Measurements from ENCODE around the gene GPC3.
"Not testable (repeated sequence)": the region's sequence is repeated elsewhere in the genome, so short reads cannot be mapped to it uniquely, and the experiment has no call there.

GPC3 gene

DNA sequence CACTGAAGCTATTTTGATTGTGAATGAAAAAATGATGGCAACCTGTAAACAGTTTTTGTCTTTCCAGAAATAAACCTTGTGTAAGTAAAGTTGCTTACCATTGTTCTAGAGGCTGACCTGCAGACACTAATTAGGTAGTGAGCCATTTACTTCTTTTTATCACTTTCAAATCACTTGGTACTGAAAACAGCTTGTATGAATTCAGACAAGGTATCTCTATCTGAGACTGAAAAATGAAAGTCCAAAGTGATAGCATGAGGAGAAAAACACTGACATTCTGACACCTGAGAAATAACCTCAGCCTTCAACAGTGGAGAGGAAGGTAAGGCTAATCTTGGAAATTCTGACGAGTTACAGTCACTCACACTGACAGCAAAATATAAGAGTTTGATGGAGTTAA is 238.8 kb downstream of the GPC3 start:
- no peak for DNase-seq

DNA sequence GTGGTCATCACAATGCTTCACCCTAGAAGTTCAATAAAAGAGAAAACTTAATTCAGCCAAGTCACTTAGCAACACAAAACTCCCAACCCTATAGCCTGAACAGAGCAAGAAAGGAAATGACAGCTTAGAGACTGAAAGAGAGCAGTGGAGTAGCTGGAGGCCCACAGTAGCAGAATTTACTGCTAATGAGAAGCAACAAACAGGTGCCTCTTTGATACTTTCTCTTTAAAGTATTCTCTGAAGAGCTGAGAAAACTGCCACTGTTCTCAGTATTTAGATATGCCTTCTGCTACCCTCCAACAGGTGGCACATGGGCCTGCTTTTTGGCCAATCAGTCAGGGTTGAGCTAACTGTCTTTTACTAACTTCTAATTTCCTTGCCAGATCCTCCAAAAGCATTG is 240.0 kb downstream of the GPC3 start:
- no peak for DNase-seq

DNA sequence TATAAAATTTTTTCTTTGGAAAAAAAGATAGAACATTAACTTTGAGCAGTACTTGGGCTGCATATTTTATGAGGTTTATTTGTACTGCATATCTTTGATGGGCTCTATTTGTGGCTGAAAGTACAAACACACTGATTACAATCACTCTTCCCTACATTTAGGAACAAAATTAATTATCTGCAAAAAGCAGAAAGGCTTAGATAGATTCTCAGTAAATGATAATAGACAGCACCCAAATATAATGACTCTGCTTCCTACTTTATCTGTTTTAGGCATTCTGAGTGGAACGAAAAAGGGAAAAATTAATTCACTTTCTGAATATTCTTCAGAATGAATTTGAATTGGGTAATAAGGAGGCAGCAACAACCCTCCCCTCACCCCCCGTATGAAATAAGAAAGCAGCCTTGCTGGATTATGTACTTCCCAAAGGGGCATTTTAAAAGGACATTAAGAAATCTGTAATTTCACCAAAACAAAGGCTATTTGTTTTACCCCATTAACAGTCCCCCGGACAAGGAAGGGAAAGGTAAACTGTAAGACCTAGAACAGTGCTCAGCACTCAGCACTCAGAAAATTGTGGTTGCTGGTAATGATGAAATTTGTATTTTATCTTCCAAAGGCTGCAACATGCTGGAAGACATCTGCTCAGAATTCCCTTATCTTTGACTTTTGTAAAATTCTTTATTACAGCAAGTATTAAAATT is 242.6 kb downstream of the GPC3 start:
- DNase-seq = no peak

DNA sequence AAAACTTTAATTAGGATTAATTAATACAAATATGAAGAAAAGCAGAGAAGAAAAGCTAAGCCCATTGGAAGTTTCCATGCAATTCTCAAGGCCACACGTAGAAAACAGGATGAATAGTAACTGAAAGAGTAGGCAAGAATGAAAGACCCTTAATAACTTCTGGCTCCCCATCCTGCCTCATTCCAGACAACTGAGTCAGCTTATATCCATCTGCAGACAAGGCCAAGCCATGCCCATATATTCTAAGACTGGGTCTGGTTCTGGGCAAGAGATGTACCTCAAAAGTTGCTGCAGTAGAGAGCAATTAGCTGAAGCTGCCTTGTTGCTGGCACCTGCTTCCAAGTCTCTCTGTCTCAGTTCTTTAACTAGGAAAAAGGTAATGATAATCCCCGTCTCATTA is 244.1 kb downstream of the GPC3 start:
- no peak for DNase-seq

DNA sequence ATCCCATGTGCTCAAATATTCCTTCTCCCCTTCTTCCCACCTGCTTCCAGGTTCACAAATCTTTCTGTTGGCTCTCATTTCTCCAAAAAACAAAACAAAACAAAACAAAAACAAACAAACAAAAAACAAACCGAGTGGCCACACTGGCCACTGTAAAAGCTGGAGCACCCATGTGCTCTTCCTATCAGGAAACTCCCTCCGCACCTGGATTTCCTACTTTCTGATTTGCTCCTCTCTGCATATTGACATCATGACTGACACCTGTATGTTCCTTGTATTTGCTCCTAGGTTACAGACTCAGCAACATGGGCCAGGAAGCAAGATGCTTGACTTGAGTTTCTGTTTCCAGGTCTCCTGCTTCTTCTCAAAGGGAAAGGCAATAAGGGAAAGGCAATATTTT is 258.8 kb downstream of the GPC3 start:
- DNase-seq = no peak

DNA sequence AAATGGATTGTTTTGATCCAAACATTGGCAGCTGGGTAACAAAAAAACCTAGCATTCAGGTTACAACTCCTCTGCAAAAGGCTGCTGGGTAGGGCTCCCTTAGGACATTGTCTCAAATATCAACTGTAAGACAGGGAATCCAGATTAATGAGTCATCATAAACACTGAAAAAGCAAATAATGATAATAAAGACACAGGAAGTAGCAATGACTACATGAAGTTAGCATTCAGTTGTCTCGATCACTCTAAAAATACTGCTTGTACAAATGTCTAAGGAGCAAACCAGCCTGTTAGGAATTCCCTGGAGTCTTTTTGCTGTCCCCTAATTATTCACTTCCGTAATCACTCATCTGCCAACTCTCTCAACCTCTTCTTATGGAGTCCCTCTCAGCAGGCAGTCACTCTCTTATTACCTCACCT is 259.2 kb downstream of the GPC3 start:
- DNase-seq = no peak

DNA sequence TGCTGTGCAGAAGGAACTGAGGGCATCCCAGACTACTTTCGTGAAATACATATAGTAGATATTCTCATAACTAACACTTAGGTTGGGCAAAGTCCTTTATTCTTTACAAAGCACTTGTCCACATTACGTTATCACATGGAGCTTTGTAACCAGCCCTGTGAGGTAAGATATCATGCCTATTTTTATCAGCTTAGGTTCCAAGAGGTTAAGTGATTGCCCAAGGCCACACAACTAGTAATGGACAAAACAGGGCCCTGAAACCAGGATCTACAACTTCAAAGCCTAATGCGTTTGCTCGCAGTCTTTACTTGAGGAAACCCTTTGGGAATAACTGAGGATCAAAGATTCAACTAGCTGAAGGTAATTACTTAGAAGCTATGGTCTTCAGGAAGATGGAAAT is 261.5 kb downstream of the GPC3 start:
- DNase-seq = no peak

DNA sequence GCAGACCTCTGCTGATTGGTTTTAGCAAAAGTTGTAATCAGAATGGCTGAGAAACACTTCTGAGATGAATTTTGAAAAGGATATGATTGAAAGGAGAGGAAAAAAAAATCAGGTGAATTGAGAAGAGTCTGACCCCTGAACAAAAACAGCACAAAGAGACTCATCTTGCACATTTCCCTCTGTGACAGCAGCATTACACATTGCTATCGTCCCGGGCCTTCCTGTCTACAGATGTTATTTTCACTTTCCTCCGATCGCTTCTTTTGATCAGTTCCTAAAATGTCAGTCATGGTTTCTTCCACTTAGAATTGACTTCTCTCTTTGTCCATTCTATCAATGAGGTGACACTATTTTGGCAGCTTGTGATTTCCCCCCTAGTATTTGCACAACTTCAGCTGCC is 262.6 kb downstream of the GPC3 start:
- no peak for DNase-seq

DNA sequence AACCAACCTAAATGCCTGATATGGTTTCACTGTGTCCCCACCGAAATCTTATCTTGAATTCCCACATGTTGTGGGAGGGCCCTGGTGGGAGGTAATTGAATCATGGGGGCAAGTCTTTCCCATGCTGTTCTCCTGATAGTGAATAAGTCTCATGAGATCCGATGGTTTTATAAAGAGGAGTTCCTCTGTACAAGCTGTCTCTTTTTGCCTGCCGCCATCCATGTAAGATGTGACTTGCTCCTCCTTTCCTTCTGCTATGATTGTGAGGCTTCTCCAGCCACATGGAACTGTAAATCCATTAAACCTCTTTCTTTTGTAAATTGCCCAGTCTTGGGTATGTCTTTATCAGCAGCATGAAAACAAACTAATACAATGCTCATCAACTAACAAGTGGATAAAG is 265.1 kb downstream of the GPC3 start:
- DNase-seq = not testable (repeated sequence)

DNA sequence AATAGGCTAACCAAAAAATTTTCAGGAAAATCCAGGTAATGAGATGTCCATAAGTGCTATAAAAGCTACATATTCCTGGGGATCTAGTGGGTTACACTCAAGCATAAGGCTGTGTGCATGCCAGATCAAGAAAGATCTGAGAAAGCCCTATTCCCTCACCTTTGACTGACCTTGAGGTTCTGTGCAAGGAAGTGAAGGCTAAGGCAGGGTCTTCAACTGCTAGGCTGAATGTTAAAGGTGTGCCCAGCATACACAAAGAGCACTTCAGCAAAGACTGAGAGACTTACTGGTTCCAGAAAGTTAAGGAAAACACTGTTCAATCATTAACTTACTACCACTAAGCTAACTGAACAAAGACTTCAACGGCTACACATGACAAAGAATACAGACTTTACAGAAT is 269.7 kb downstream of the GPC3 start:
- no peak for DNase-seq

DNA sequence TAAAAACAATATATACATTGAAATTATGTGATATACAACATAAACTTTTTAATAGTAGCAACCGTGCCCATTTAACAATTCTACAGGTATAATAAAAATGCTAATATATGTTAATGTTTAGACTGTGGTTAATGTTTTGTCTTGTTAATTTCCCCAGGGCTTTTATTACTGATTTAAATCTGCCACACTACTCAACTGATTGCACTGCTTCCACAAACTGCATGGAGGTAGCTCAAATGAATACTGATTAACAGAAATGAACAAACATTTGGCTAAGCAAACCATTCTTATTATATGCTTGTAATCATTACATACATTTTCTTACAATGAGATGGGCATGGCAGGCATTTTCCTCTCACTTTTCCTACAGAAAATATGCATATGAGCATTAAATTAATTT is 275.9 kb downstream of the GPC3 start:
- no peak for DNase-seq

DNA sequence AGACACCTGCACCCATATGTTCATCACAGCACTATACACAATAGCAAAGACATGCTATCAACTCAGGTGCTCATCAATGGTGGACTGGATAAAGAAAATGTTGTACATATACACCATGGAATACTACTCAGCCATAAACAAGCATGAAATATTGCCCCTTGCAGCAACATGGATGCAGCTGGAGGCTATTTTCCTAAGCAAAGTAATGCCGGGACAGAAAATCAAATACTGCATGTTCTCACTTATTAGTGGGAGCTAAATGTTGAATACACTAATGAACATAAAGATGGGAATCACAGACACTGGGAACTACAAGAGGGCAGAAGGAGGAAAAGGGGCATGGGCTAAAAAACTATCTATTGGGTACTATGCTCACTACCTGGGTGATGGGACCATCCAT is 278.5 kb downstream of the GPC3 start:
- DNase-seq = no peak

DNA sequence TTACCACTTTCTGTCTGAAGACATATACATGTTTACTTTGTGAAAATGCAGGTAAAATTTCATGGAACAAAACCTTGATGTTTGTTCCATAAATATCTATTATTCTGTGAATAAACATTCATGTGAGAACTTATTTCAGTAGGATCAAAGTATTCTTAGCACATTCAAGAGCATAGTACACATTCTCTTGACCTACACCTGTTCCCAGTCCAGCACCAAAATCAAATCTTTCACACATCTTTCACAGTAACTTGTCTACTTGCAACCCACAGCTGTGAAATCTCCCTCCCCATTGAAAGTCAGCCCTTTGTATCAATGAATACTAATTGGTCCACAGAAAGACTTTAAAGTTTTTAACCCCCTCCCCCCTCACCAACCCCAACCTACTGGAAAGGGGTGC is 283.2 kb downstream of the GPC3 start:
- no peak for DNase-seq

DNA sequence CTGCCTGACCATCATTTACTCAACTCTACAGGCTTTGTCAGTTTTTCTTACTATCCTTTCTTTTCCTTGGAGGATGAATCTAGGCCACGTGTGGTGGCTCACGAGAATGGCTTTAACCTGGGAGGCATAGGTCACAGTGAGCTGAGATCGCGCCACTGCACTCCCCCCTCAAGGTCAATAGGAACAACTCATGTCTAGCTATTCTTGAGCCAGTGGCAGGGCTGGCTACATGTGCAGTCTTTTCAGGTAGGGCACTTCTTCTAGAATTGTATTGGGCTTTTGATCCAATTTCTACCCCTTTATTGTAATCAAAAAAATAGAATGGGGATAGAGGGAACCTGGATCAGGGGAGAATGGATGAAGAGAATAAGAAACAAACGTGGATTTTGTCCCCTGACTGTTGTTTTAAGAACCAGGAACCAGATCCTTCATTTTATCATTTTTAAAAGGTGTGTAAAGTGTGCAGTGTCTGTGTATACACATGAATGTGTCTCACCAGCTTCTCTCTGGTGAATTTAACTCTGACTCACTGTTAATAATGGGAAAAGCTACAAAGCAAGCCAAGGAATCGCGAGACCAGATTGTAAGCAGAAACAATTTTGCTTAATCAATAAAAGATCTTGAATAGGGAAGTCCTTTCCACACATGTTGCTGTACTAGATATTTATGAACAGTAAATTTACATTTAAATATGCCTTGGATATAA is 286.2 kb downstream of the GPC3 start:
- DNase-seq = no peak

DNA sequence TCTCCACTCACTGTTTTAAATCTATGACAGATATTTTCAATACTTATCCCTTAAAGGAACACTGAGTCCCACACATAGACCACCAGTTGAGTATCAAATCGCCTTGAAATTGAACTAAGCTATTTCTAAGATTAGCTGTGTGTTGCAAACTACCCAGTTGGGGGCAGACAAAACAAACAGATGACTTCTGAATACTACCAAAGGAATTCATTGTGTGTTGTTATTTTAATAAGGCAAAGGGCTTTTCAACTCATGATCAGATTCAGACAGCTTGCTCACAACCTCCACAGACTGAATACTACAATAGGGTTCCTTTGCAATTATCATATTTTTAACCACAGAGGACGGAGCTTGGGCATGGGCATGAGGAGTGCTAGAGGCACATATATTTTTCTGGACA is 287.1 kb downstream of the GPC3 start:
- DNase-seq = no peak

DNA sequence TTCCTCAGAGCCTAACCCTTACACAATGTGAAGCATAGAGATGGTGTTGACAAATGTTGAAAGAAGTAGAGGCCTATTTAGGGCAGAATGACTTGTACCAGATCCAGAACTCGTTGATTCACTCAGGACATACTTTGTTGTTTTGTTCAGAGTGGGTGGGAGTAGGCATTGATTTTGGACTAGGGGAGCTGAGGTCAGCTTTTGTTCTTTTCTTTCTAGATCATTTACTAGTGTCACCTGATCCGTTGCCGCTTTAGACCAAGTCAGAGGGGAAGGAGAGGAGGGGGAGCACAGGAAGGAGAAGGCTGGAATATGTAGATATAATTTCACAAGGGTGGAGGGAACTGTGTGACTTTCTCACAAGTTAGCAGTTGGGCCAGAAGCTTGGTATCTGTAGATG is 287.7 kb downstream of the GPC3 start:
- DNase-seq = no peak

DNA sequence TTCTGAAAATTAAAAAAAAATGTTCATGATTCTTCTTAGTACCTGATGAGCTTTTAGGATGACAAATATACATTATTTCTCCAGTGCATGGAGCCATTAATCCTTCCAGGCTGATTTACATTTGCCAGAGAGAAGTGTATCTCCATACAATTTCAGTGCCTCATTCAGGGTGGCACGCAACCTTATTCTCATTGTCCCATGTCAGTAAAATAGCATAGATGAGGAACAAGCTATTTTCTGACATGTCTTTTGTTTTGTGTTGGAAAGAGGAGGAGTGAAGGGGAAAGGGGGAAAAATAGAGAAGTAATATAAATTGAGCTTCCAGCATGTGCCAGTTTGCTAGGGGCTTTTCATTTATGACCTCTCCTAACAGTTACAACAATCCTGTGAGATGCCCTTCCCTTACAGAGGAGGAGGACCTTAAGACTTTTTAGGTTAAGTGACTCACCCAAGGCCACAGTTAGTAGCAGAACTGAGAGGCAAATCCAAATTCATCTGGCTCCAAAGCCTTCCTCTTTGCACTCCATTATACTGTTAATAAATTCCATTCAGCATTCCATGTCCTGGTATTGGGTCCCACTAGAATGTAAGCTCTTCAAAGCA is 295.3 kb downstream of the GPC3 start:
- DNase-seq = no peak

DNA sequence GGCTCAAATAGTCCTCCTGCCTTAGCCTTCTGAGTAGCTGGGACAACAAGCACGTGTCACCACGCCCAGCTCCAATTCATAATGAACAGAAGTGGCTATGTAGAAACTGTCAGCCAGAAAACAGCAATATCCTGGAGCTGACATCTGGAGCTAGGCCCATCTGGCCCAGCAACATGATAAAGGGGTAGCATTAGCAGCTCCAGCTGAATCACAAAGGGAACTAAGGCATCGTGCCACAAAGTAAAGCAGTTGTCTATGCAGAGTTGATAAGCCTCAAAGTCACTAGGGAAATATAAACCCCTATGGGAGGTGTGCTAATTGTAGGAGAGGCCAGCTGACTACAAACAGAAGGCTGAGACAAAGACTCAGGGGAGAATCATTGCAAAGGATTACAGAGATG is 299.6 kb downstream of the GPC3 start:
- DNase-seq = no peak

DNA sequence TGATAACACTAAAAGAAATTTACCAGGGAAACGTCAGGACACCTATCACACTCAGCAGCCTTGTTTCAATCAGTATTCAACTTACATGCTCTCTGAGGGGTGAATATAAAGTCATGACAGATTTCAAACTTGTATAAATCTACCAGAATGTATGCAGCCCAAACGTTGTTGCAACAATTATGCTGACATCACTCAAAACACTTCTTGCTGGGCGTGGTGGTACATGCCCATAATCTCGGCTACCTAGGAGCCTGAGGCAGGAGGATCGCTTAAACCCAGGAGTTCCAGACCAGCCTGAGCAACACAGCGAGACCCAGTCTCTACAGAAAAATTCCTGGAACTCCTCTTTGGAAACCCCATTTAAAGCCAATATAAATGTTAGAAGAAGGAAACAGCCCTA is 303.5 kb downstream of the GPC3 start:
- DNase-seq = no peak

DNA sequence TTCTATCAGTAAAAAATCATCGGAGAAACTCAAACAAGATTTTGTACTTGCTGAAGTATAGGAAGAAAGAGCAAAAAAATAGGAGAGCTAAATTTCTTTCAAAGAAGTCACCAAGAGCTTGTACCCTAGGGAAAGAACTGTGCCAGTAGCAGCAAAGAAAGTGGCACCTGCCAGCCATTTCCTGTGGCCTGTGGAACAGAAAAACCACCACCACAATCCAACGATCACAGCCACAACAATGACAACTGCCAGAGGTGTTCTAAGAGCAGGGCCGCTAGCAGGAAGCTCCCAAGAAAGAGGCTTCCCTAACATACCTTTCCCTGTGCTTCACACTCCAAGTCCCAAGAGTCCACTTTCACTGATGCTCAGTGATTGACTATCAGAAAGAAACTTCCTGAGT is 304.0 kb downstream of the GPC3 start:
- DNase-seq = no peak

DNA sequence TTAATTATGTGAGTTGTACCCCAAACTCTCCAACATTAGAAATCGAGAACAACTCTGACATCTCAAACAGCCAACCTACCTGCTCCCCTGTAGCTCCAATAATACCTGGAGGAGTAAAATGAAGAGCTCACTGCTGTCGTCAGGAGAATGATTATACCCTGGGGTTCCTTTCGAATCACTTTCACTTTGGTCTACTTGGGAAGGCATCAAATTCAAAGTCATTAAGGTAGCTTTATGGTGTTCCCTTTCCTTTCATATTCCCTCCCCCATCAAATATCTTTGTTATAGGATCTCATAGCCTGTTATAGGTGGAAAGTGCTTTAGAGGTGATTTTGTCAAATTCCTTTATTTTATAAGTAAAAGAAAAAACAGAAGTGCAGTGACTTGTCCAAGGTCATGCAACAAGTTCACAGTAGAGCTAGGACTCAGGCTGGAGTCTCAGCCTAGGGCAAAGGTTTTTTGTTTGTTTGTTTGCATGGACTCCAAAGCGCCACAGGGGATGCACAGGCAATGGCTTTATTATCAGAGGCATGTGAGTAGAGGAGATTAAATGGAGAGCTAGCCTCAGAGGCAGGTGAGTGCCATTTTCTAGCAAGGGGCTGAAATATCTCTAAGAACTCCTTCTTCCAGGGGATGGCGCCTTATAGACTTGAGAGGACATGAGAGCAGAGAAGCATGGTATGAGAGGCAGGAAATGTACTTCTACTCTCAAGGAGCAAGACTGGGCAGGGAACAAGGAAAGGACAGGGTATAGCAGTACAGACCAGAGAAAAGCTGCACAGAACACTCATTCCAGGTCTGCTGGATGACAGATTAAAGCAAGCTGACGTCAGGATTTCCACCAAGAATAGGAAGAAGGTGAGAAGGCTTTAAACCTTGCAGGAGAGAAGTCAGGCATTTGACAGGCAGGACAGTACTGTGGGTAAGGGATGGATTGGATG is 308.0 kb downstream of the GPC3 start:
- no peak for DNase-seq

DNA sequence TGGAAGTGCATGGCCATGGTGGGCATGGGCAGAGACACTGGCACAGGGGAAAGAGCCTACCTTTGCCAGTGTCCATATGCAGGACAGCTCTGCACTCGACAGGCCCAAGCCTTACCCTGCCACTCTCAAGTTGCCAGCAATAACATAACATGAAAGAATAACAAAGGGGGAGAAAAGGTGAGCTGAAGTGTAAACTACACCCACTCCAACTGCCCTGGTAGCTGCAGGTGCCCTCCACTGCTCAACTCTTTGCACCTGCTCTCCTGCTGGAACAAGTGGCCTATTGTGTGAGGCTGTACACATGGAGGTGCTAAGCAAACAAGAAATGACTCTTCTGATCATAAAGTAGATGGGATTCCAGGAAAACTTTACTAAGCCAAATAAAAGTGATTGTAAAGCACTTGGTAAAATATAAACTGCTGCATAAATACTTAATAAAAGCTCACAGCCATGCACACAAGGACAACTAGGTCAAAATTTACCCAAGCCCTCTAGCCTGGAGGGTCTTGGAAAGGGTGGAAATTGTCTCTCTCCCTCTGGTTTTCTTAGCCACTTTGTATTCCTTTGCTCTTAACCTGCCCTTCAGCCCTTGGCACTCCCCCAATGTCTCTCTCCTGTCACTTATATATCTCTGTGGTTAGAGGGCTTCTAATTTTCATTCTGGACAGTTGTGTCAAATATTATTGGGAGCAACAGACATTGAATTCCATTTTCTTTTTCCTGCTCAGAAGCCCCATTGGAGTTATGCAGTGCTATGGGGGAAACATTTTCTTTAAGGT is 308.9 kb downstream of the GPC3 start:
- DNase-seq = no peak

Measured in activated CD4-positive, alpha-beta T cell treated with anti-CD3 and anti-CD28 coated beads, Interleukin-2, amount 50 U/mL, for 16 hours (primary cell).